NCI-H1417 (cell line): Measurements from ENCODE around the gene ESPNL.
"Not testable (repeated sequence)": the region's sequence is repeated elsewhere in the genome, so short reads cannot be mapped to it uniquely, and the experiment has no call there.

Experiments used
- DNase-seq, 3 experiments: peaks; one replicate each; lab custom pipeline; 2025; lab: John Stamatoyannopoulos, UW

Gene ESPNL

DNA sequence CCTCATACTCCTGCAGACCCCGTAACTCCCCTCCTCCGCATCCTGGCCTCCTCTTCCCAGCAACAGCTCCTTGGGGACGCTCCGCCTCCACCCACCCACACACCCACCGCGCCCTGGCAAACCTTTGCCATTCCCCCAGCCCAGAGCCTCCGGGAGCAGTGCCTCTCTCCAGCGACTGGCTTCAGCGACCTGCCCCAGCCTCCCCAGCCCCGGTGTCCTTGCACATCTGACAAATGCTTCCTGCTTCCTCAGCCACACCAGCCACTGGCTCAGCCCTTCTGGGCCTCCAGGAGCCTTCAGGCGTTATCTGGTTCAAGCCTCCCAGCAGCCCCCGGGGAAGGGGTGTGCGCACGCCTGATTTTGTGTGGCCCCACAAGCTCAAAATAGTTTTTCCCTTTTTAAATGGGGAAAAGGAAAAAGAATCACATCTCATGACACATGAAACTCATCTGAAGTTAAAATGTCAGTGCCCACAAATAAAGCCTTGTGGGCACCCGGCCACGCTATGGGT, 14.2 kb downstream of the ESPNL start:
- DNase-seq = no peak

DNA sequence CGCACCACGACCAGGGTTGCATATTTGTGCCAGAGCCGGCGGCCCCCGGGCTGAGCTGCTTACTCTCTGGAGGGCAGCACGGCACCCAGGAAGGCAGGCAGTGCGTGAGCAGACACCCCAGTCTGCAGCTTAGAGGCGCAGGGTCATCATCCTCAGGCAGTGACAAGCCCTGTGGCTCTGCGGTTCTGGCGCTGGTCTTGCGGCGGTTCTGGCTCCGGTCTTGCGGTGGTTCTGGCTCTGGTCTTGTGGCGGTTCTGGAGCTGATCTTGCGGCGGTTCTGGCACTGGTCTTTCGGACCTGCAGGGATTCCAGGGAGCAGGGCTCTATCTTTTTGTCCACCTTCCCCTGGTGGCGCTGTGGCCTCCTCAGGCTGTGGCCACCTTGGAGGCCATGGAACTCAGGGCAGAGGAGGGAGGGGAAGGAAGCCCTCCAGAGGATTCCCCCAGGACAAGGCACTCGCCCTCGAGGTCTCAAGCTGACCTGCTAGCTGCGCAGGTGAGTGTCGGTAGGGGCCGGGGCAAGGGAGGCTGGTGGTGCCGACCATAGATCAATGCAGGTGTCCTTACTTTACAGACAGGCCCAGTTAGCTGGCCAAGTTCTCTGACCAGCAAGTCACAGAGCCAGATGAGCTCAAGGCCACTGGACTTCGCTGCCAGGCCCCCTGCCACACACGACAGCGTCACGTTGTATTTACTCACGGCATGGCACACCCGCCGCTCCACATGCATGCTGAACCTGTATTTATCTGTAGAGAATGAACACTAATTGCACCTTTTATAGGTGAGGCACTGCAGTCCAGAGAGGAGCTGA, 14.9 kb downstream of the ESPNL start:
- peak in 1 of 3 experiments; percentile 22 for DNase-seq

GRCh38 chr2:238115709-238116108, 15.6 kb downstream of the ESPNL start:
- DNase-seq = not testable (repeated sequence)

- DNase-seq = no peak
Observed at GRCh38 chr2:238116298-238117198, 16.4 kb downstream of the ESPNL start.

GRCh38 chr2:238117199-238118154, 17.3 kb downstream of the ESPNL start:
- DNase-seq = no peak

DNA sequence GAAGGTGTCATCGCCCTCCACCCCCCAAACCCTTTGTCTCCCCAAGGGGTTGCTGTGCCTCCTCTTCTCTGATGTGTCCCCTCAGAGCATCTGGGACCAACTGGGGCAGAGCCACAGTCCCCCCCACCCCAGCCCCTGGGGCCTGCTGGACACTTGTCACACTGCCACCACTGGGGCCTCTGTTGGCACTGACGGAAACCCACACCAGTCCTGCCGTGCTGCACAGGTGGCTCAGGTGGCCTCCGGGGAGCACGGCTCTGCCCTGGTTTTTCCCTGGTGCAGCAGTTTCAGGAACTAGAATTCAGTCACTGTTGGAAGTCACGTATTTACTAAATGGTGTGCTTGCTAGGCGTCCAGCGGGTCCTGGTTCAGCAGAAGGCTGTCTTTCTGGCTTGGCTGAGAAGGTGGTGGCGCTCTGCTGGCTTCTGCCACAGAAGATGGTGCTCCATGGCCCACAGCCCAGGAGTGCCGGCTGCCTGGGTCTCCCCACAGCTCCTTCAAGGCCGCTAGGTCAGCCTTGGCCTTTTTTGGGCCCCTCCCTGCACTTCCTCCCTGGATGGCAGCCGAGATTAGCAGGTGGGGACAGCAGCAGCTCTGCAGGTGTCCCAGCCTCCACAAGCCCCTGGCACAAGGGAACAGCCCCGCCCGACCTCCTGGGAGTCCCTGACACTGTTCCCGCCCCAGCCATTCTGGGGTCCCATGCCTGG, 19.8 kb downstream of the ESPNL start:
- peak in 1 of 3 experiments; percentile 31 for DNase-seq

- peak in 2 of 3 experiments; percentile 21 to 54 for DNase-seq
Observed at GRCh38 chr2:238120463-238121298, 20.5 kb downstream of the ESPNL start.

DNA sequence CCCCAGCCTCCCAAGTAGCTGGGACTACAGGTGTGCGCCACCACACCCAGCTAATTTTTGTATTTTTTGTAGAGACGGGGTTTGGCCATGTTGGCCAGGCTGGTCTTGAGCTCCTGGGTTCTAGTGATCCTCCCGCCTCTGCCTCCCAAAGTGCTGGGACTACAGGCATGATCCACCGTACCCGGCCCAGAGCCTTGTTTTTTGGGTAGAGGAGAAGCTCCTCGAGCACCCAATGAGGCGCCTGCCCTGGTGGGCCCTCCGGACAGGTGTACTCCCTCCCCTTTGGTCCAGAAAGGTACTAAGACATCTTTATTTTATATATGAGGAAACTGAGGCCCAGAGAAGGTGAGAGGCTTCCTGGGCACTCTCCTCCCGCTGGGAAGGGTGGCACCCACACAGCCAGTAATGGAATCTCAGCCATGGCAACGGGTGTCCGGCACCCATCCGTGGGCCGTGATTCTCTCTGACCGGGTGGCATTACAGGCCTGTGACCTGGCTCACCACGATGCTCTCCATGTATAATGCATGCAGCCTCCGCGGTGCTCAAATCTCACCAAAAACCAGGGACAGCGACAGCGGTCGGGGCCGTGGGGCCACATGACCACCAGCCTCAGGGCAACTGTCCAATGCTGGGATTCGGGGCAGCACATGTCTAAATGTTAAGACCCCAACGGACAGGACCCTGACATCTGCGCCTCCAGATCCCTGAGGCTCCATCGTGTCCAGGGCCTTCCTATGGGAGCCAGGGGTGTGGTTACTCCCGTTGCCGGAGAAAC, 21.6 kb downstream of the ESPNL start:
- no peak for DNase-seq

GRCh38 chr2:238122287-238123217, 22.4 kb downstream of the ESPNL start:
- no peak for DNase-seq

DNA sequence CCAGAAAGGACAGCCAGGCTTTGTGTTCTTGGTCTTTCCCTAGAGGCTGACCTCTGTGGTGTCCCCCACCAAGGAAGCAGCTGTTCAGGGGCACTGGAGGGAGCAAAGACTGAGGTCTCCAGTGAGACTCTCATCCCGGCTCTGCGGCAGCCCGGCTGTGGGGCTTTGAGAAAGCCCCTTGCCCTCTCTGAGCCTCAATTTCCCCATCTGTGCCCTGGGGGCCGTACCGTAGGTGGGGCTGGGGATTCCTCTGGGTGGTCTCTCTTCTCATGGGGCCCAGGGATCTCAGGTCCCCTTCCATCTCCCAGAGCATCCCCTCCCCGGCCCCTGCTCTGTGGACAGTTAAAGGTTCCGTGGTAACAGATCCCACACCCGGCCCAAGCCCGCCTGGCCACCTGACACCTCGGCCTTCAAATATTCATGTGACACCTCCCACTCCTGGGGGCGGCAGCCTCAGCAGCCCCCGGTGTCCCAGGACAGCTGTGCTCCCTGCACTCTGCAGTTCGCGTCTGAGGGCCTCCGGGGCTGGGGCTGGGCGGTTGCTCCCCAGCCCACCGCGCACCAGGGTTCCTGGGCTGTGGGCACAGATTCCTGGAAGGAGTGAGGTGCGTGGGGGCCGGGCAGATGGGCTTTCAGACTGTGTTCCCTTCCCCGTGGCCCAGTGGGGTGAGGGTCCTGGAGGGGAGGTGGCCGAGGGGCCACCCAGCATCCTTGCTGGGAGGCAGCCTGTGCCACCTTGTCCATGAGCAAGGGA, 23.3 kb downstream of the ESPNL start:
- no peak for DNase-seq

DNA sequence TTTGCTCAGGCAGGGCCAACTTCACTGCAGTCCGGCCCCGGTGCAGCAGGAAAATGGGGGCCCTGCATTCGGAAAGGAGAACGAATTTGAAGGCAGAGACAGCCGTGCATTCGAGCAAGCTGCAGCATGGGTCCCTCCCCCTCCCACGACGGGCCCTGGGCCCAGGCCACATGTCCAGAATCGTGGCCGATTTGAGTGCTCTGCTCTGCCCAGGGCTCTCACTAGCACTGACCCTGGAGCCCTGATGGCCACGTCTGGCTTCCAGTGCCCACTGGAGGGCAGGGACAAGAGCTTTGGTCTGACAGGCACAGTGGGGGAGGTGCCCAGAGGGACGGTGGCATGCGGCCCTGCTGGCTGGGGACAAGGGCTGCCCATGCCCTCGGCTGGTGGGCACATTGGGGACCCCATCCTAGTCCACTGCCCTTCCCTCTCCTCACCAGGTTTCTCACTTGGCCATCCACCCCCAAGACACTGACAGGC, 23.9 kb downstream of the ESPNL start:
- no peak for DNase-seq

DNA sequence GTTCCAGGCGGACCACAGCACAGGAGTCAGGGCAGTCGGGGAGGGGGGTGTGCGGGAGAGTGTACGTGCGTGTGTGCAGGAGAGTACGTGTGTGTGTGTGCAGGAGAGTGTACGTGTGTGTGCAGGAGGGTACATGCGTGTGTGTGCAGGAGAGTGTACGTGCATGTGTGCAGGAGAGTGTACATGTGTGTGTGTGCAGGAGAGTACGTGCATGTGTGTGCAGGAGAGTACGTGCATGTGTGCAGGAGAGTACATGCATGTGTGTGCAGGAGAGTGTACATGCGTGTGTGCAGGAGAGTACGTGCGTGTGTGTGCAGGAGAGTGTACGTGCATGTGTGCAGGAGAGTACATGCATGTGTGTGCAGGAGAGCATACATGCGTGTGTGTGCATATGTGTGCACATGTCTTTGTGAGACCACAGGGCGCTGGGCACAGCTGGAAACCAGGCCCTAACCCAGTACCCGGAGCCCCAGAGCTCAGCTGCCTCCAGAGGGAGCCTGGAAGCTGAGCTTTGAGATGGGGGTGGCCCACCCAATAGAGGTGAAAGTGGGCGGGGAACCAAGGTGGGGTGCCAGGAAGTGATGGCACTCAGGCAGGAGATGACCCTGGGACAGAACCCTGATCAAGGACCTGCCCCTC, 24.5 kb downstream of the ESPNL start:
- DNase-seq = no peak

DNA sequence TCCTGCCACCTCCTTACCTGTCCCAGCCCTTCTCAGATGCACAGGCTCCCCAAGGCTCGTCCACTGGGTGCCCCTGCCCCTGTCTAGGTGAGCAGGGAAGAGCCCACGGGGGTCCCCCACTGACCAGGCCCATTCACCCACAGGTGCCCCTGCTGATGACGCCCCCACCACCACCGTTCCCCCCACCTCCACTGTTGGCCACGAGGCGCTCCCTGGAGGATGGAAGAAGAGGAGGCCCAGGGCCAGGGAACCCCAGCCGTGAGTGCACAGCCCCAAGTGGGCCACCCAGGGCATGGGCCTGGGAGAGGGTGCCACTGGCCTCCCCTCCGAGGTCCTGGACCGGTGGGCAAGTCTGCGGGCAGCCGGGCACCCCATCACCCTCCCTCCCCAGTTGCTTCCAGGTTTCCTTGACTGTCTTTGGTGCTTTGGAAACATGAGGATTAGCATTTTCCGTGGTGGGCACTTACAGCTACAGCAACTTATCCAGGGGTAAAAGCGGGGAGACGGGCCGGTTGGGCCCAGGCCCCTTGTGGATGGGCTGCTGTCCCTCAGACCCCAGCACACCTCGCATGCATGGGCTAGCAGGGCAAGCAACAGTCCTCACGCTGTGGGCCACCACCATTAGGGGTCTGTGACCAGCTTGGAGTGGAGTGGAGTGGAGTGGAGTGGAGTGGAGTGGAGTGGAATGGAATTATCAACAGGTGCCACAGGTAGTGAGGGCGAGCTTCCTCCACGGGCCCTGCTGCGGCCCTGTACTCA, 25.2 kb downstream of the ESPNL start:
- DNase-seq = no peak

DNA sequence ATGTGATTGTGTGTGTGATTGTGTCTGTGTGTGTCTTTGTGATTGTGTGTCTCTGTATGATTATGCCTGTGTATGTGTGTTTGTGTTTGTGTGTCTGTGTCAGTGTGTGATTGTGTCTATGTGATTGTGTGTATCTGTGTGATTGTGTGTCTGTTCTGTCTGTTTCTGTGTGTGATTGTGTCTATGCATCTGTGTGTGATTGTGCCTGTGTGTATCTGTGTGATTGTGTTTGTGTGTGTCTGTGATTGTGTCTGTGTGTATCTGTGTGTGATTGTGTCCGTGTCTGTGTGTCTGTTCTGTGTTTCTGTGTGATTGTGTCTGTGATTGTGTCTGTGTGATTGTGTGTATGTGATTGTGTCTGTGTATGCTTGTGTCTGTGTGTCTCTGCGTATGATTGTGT, 26.2 kb downstream of the ESPNL start:
- DNase-seq = no peak

- no peak for DNase-seq
Observed at GRCh38 chr2:238126775-238127164, 26.6 kb downstream of the ESPNL start.
